DND-41 (cell line): Measurements from ENCODE around the gene CIZ1.

Experiments used
- ATAC-seq: fragments of 200-7000 bp; cut with Tn5 transposase; 3 replicates; pipeline ENCODE4 v1.9.1; 2021; ENCODE audit warnings: low read depth; ENCODE audit not compliant: insufficient read depth
- DNase-seq: peaks from one replicate; pipeline ENCODE4 v3.0.0-alpha.2; 2020
- H2AFZ ChIP-seq: 2 replicates; pipeline ENCODE4 v1.6.0; 2012; ENCODE audit warnings: low read depth, low read length
- H3K27ac ChIP-seq: 2 replicates; pipeline ENCODE4 v1.5.1; 2012; ENCODE audit warnings: low read length, inconsistent platforms
- H3K27me3 ChIP-seq: fragments of 200-600 bp; sonication (generic); 2 replicates; pipeline ENCODE4 v1.6.0; 2012; ENCODE audit warnings: low read length, mild to moderate bottlenecking, inconsistent platforms; ENCODE audit not compliant: insufficient read depth, poor library complexity
- H3K36me3 ChIP-seq: 2 replicates; pipeline ENCODE4 v1.5.1; 2012; ENCODE audit warnings: low read length, inconsistent platforms; ENCODE audit not compliant: insufficient read depth
- H3K4me1 ChIP-seq: 2 replicates; pipeline ENCODE4 v1.5.1; 2012; ENCODE audit warnings: mild to moderate bottlenecking, low read length; ENCODE audit not compliant: insufficient read depth
- H3K4me2 ChIP-seq: 2 replicates; pipeline ENCODE4 v1.6.0; 2012; ENCODE audit warnings: mild to moderate bottlenecking, moderate library complexity, low read length, inconsistent platforms; ENCODE audit not compliant: insufficient read depth
- H3K4me3 ChIP-seq, 2 experiments: fragments of 200-600 bp in 1 of 2; shearing (Covaris generic) in 1 of 2; 2 replicates each; pipeline ENCODE4 v1.5.1; 2012 to 2016; ENCODE audit warnings: inconsistent platforms in 2 of 2, low read length in 2 of 2, mild to moderate bottlenecking in 2 of 2, low read depth in 1 of 2, moderate library complexity in 1 of 2
- H3K79me2 ChIP-seq: 2 replicates; pipeline ENCODE4 v1.6.0; 2012; ENCODE audit warnings: low read length, inconsistent platforms; ENCODE audit not compliant: insufficient read depth
- H3K9ac ChIP-seq: 2 replicates; pipeline ENCODE4 v1.6.0; 2012; ENCODE audit warnings: low read depth, mild to moderate bottlenecking, inconsistent platforms, low read length, moderate library complexity
- H3K9me3 ChIP-seq: 2 replicates; pipeline ENCODE4 v1.5.1; 2012; ENCODE audit warnings: low read length, moderate library complexity, mild to moderate bottlenecking, inconsistent platforms; ENCODE audit not compliant: insufficient read depth, severe bottlenecking
- H4K20me1 ChIP-seq: 2 replicates; pipeline ENCODE4 v1.6.0; 2012; ENCODE audit warnings: low read length; ENCODE audit not compliant: insufficient read depth
- CTCF ChIP-seq: IDR thresholded peaks from 2 replicates; pipeline ENCODE4 v1.5.1; 2012; ENCODE audit warnings: borderline replicate concordance, low read length, moderate library complexity, mild to moderate bottlenecking; ENCODE audit not compliant: poor library complexity, severe bottlenecking; ENCODE audit errors: extremely low read depth
- EZH2 ChIP-seq: IDR thresholded peaks from 3 replicates; pipeline ENCODE4 v1.6.1; 2012; ENCODE audit warnings: borderline replicate concordance, low read depth, mild to moderate bottlenecking, moderate library complexity, low read length, inconsistent platforms; ENCODE audit not compliant: severe bottlenecking

The CIZ1 gene

GRCh38 chr9:128219831-128220230 is 28.5 kb upstream of the CIZ1 start:
- no peak for TF ChIP-seq CTCF
- TF ChIP-seq EZH2, result no peak
- Histone ChIP-seq H3K4me2 (no peak overlapping the region), H3K4me1 (no peaks in the 10 kb centered on the region), H3K27me3 (no peaks in the 10 kb centered on the region), H3K4me3 (no peak overlapping the region), H3K36me3 (peaks cover 8% of the 10 kb centered on the region; the same call in 1 of the 2 replicates), H3K79me2 (no peaks in the 10 kb centered on the region), H3K9ac (no peak overlapping the region), H4K20me1 (no peaks in the 10 kb centered on the region; the same call in 1 of the 2 replicates), H2AFZ (no peak overlapping the region), H3K27ac (no peak overlapping the region), H3K9me3 (no peaks in the 10 kb centered on the region)
- ATAC-seq, result no peak
- no peak for DNase-seq

GRCh38 chr9:128218518-128219389 is 27.4 kb upstream of the CIZ1 start:
- Histone ChIP-seq H3K9ac (no peak overlapping the region), H3K27ac (no peak overlapping the region), H3K4me3 (no peak overlapping the region), H3K36me3 (peaks cover 8% of the 10 kb centered on the region; the same call in 1 of the 2 replicates), H3K4me1 (no peaks in the 10 kb centered on the region), H3K79me2 (no peaks in the 10 kb centered on the region), H4K20me1 (no peaks in the 10 kb centered on the region), H3K4me2 (no peak overlapping the region), H2AFZ (no peak overlapping the region), H3K9me3 (no peaks in the 10 kb centered on the region), H3K27me3 (no peaks in the 10 kb centered on the region)
- TF ChIP-seq CTCF (no peak), EZH2 (no peak)
- ATAC-seq (peak; percentile 44; the same call in 1 of the 3 replicates), DNase-seq (peak; percentile 50)

- Histone ChIP-seq H3K9ac (no peak overlapping the region), H3K4me1 (no peaks in the 10 kb centered on the region), H3K9me3 (no peaks in the 10 kb centered on the region), H2AFZ (no peak overlapping the region), H4K20me1 (no peaks in the 10 kb centered on the region), H3K27me3 (no peaks in the 10 kb centered on the region), H3K4me2 (no peak overlapping the region), H3K27ac (no peak overlapping the region), H3K4me3 (no peak overlapping the region), H3K36me3 (peaks cover 8% of the 10 kb centered on the region; the same call in 1 of the 2 replicates), H3K79me2 (no peaks in the 10 kb centered on the region)
- TF ChIP-seq CTCF (no peak), EZH2 (no peak)
- ATAC-seq (no peak), DNase-seq (no peak)
Measured at GRCh38 chr9:128218172-128218517, 26.8 kb upstream of the CIZ1 start.
